Measurements from ENCODE around the gene MYO1E.
"Not testable (repeated sequence)": the region's sequence is repeated elsewhere in the genome, so short reads cannot be mapped to it uniquely, and the experiment has no call there.

MYO1E gene

DNA sequence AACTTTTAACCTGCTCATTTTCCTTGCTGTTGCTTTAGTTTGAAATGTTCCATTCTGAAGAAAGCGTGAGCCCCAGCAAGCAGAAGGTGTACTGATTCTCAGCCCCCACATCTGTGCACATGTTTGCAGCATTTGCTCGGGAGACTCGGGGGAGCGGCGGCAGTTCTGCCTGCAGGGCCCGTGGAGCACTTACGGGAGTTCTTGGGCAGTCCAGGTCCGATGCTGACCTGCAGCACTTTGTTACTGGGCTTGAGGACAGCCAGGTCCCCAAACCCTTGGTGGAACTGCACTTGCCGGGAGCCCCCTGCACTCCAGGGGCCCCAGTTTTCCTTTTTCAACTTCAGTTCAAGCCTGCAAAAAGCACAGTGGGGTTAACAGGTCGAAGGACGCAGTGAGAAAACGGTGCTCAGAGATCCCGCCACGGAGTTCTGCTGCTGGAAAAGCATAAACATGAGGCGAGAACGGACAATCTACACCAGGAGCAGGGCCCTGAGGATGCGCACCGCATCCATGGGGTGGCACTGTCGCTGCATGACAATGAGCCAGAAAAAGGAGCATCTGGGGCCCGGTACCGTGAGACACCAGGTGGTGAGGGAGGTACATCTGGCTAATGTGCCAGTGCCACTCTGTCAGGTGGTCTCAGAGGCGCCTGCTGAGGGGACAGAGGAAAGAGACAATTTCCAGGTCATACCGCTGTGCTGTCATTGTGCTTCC, 211.6 kb downstream of the MYO1E start:
- DNase-seq = peak in 1 of 2 donors; percentile 40

GRCh38 chr15:59159210-59159609, 213.5 kb downstream of the MYO1E start:
- DNase-seq = no peak

DNA sequence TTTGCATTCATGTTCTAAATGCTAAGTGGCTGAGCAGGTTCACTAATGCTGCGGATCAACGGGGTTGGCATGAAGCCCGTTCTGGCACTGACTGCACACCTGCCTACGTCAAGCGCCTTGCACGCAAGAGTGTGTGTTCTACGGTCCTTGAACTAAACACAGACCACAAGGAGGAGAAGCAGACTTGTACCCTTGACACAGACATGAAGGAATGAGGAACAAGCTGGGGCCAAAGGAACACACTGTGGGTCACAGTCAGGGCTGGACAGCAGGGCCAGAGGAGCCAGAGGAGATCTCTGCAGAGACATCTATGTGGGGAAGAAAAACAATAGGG, 214.0 kb downstream of the MYO1E start:
- DNase-seq = peak in 1 of 2 donors; percentile 30

DNA sequence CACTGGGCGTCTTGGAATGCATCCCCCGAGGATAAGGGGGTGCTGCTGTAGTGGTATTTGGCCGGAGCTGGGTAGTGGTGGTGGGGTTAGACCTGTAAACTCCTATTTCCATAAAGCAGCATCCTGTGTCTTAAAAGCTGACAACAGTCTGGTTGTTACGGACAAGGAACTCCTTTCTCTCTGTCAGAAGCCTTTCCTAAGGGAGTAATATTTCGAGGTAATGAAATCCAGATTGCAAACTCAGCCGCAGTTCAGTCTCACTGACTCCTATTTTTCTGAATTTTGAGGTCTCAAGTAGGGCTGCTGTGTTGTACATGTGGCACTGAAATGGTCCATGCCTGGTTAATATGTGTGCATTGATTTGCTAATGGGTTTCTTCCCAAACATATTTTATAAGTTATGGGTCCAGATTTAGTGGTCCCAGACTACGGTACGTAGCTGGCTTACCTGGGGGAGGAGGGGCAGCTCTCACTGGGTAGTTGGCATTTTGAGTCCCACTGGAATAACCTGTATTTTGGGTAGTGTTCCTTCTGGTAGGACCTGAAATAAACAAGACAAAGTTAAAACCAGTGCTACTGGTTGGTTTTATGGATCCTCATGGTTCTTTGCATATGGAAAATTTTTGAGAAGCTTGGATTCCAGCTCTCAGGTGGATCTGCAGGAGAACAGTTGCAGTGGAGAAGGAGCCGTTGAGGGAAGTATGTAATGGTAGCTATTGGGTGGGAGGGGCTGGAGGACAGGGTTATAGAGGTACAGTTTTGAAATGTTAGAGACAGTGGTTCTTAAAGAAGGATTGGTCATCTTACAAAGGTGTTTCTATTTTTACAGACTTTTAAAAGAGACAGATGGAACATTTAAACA, 214.6 kb downstream of the MYO1E start:
- no peak for DNase-seq

DNA sequence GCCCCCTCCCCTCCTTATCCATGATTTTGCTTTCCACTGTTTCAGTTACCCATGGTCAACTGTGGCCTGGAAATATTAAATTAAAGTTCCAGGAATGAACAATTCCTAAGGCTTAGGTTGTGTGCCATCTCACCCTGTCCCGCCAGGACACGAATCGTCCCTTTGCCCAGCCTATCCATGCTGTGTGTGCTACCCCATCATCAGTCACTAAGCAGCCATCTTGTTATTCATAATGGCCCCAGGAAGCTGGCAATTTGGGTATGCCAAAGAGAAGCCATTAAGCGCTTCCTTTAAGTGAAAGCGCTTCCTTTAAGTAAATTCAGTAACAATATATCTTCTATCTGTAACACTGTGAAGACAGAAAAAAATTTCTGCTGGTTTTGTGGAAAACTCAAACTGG, 215.3 kb downstream of the MYO1E start:
- no peak for DNase-seq

- no peak for DNase-seq
Observed at GRCh38 chr15:59155431-59155830, 217.2 kb downstream of the MYO1E start.

- DNase-seq = no peak
Observed at GRCh38 chr15:59154243-59154642, 218.4 kb downstream of the MYO1E start.

DNA sequence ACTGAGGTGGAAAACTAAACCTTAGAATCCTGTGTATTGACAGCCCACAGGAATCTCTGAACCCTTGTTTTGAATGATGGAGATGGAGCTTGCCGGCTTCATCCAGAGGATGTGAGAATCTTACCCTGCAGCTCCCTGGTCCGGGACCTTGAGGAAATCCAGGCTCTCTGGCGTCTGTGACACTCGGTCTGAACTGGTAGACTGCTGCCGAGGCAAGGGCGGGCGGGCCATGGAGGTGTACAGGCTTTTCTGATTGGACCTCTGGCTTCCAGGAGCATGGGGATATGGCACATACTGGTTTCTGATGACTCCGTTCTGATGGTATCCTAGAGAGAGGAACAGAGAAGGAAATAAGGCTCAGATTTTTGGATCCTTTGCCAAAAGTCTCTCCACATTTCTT, 219.2 kb downstream of the MYO1E start:
- no peak for DNase-seq

DNA sequence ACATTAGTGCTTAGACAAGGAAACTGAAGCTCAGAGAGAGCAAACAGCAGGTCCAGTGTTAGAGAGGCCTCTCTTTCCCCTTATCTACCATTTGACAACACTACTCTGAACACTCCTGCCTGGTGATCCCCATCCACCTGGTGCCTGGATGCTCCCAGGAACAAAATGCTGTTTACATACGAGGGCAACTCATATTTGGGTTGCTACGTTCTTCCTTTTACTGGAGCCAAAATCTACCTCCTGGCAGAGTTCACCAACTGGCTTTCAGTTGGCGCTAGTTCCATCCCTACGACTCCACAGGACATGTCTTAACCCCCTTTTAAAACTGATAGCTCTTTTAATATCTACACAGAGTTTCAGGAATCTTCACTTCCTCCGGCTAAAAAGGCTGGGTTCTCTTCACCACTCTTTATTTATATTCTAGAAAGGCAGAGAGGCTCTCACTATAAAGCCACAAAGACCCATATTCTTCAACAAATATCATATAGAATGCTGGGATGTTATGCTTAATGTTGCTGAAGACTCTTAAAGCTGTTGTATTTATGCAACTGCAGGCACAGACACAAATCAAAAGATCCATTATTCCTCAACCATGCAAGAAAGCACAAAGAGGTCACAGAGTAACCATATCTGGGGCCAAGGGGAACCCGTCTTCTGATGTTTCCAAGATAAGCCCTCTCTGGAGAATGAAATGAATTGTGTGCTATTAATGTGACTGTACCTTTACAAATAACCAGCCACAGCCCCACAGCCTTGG, 219.8 kb downstream of the MYO1E start:
- DNase-seq = no peak

GRCh38 chr15:59150185-59150584, 222.5 kb downstream of the MYO1E start:
- no peak for DNase-seq

DNA sequence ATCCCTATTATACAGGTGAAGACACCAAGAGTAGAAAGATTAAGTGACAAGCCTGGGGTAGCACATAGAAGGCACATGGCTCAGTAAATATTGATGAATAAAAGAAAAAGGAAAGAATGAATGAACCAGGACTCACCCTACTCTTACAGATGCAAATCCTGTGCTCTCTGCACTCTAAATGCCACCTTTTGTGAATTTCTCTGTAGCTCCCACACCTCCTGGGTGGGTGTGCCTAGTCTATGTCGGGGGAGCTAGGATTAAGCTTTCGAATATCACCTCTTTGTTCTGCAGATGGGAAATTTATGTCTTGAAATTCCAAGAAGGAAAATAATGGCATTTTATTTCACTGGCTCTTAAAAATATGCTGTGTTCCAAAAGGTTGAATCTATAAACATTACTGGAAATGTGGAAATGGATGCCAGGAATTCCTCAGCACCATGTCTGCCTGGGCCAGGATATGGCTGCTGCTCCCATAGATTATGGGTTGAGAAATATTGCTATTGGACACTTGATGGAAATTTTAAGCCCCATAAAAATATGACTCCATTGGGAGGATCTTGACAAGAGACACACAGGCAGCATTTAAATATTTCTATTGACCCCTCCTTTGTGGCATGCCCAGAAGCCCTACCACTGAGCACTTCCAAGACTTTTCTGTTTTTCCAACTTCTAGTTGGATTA, 224.4 kb downstream of the MYO1E start:
- no peak for DNase-seq

DNA sequence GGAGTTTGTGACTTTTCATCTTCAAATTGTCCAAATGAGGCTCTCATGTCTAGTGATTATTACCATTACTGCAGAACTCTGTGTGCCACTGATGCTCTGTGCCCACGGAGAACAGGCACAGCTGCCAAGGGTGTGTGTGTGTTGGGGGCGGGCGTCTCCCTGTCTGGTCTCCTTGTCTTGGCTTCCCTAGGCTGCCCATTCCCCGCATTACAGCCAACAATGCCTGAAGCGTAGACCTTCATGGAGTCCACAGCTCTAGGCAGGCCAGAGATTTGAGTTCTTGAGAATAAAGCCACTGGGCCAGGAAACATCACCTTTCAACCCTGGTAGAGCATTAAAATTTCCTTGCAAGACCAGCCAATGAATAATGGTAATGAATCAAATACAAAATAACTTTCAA, 225.0 kb downstream of the MYO1E start:
- no peak for DNase-seq

- not testable (repeated sequence) for DNase-seq
Observed at GRCh38 chr15:59144594-59144993, 228.1 kb downstream of the MYO1E start.

- no peak for DNase-seq
Observed at GRCh38 chr15:59143281-59143680, 229.4 kb downstream of the MYO1E start.

GRCh38 chr15:59140422-59141226, 232.0 kb downstream of the MYO1E start:
- DNase-seq = no peak

DNA sequence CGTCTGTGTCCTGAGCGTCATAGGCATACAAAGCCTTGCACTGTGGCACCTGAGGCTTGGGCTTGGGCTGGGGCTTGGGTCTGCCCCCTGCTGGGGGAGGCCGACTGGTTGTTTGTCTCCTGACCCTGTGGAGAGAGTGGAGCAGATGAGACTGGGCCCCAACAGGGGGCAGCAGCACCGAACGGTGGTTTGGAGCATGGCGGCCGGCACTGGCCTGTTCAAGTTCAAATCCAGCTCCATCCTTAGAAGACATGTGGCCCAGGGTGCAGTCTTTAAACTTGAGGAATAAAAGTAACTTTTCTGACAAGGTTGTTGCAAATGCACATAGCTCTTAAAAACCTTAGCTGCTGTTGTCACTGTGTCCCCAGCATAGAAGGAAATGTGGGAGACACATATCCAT, 234.4 kb downstream of the MYO1E start:
- DNase-seq = peak; percentile 32 to 41

DNA sequence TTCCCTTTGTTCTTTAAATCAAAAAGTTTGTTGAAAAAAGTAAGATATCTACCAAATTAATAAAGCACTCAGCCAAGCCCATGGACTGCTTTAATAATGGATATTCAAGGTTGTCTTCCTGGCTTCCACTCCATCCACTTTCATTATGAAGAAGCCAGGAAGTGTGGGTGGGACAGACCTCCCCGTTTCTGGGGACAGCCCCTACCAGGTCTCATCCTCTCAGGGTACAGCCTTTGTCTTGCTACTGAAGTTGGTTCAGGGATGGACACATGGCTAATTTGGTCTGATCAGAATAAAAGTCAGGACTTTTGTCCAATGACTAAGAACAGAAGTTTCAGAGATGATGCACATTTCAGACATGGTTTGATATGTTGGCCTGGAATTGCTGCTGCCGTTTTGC, 235.1 kb downstream of the MYO1E start:
- DNase-seq = no peak

DNA sequence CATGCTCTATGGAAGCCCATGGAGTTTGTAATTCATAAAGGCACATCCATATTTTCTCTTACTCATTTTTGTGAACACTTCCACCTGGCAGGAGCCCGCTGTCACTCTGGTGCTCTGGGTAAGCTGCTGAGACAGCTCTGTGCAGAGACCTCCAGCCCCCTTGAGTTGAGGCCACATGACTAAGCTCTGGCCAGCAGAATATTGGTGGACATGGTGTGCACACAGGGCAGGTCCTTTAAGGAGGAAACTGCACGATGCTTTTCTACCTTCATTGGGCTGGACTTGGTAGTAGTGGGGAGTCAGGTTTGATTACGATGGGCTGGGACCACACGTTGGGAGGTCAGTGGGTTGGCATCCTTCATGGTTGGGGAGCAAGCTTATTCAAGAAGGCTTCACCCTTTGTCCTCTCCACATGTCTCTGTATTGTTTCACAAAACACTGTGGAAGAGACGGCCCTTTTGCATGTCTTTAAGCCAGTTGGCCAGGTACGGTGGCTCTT, 238.7 kb downstream of the MYO1E start:
- DNase-seq = no peak

- DNase-seq = no peak
Observed at GRCh38 chr15:59131969-59132562, 240.6 kb downstream of the MYO1E start.

DNA sequence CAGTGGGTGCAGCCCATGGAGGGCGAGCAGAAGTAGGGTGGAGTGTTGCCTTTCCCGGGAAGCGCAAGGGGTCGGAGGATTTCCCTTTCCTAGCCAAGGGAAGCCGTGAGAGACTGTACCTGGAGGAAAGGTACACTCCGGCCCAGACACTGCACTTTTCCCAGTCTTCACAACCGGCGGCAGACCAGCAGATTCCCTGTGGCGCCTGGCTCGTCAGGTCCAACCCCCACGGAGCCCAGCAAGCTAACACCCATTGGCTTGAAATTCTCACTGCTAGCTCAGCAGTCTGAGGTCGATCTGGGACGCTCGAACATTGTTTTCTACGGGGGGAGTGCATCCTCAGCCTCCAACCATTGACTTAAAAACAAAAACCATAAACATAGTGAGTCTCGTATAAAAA, 241.2 kb downstream of the MYO1E start:
- no peak for DNase-seq

DNA sequence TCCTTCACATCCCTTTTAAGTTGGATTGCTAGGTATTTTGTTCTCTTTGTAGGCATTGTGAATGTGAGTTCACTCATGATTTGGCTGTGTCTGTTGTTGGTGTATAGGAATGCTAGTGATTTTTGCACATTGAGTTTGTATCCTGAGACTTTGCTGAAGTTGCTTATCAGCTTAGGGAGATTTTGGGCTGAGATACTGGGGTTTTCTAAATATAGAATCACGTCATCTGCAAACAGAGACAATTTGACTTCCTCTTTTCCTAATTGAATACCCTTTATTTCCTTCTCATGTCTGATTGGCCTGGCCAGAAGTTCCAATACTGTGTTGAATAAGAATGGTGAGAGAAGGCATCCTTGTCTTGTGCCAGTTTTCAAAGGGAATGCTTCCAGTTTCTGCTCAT, 245.4 kb downstream of the MYO1E start:
- DNase-seq = not testable (repeated sequence)
